ENCODE results near the gene OXA1L.

DNA sequence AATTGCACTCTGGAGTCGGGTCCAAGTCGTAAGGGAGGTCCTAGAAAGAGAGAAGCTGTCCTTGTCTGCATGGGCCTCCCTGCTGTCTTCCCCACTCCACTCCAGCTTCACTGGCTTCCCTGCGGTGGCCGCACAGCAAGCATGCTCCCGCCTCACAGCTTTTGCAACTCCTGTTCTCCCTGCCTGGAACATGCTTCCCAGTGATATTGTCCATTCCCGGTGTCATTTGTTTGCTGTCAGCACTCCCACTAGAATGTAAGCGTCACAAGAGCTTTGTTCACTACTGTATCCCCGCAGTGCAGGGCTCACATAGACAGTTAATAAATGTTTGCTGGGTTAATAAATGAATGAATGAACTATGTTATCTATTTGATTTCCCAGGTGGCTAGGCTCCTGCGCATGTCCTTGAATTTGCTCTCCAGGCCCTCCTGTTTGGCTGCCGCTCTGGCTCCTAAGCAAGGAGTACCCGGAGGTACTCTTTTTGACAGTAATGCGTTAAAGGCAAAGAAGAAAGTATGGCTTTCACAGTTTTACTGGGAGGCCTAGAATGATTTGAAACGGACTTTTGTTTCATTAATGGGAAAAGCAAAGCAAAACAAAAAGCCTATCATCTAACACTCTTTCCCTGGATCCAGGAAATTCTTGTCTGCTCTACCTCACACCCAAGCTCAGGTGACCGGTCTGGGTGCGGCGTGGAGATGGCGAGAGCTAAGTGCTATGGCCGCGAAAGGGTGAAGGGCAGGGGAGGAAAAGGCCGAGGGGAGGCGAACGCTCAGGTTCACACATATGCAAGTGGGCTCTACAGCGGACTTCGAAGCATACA, 54.9 kb downstream of the OXA1L start:
- TF ChIP-seq, protein P1, sequence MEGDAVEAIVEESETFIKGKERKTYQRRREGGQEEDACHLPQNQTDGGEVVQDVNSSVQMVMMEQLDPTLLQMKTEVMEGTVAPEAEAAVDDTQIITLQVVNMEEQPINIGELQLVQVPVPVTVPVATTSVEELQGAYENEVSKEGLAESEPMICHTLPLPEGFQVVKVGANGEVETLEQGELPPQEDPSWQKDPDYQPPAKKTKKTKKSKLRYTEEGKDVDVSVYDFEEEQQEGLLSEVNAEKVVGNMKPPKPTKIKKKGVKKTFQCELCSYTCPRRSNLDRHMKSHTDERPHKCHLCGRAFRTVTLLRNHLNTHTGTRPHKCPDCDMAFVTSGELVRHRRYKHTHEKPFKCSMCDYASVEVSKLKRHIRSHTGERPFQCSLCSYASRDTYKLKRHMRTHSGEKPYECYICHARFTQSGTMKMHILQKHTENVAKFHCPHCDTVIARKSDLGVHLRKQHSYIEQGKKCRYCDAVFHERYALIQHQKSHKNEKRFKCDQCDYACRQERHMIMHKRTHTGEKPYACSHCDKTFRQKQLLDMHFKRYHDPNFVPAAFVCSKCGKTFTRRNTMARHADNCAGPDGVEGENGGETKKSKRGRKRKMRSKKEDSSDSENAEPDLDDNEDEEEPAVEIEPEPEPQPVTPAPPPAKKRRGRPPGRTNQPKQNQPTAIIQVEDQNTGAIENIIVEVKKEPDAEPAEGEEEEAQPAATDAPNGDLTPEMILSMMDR (IDR thresholded peaks at IDR 0.05; ENCODE audit: poor library complexity, severe bottlenecking): no peak
- no peak for TF ChIP-seq EZH2 (IDR thresholded peaks at IDR 0.05; ENCODE audit: borderline replicate concordance, insufficient read depth, low read length, poor library complexity, severe bottlenecking)
- no peak for TF ChIP-seq EP300 (conservative IDR thresholded peaks at IDR 0.05; ENCODE audit: poor library complexity, severe bottlenecking)
